HepG2 (cell line): ENCODE results near the gene MAP1B. TPM values are rescaled to one million over a fixed set of nuclear protein-coding genes. Genes with fewer than 3 reads are reported as not detected.

Source experiments
- AHDC1 ChIP-seq: sonication (generic); formaldehyde crosslinking; IDR thresholded peaks from 2 replicates; pipeline ENCODE4 v1.5.1; 2020; ENCODE audit warnings: mild to moderate bottlenecking, missing genetic modification reagents, borderline replicate concordance
- FLYWCH1 ChIP-seq: sonication (generic); formaldehyde crosslinking; IDR thresholded peaks from 2 replicates; pipeline ENCODE4 v1.8.1; 2023; ENCODE audit warnings: mild to moderate bottlenecking, missing genetic modification reagents
- NR3C1 ChIP-seq: sonication (generic); formaldehyde crosslinking; IDR thresholded peaks from 2 replicates; pipeline ENCODE4 v1.4.0; 2020; ENCODE audit warnings: missing genetic modification reagents
- PRDM4 ChIP-seq: sonication (generic); formaldehyde crosslinking; IDR thresholded peaks from 2 replicates; pipeline ENCODE4 v1.9.0; 2021; ENCODE audit warnings: missing genetic modification reagents, borderline replicate concordance
- SKI ChIP-seq: fragments of 450-650 bp; IDR thresholded peaks from one replicate; pipeline ENCODE4 v1.6.1; 2018; ENCODE audit warnings: mild to moderate bottlenecking; ENCODE audit not compliant: partially characterized antibody
- TEAD2 ChIP-seq: sonication (generic); formaldehyde crosslinking; IDR thresholded peaks from 2 replicates; pipeline ENCODE4 v1.9.0; 2021; ENCODE audit warnings: missing genetic modification reagents
- ZBTB7B ChIP-seq: sonication (generic); formaldehyde crosslinking; IDR thresholded peaks from 2 replicates; pipeline ENCODE4 v1.4.0; 2020; ENCODE audit warnings: missing genetic modification reagents
- ZNF570 ChIP-seq: sonication (generic); formaldehyde crosslinking; IDR thresholded peaks from 2 replicates; pipeline ENCODE4 v1.4.0; 2020; ENCODE audit warnings: mild to moderate bottlenecking, missing genetic modification reagents, borderline replicate concordance
- polyA plus RNA-seq, 8 experiments: library from polyadenylated mRNA; depleted of rRNA in 3 of 8; stranded (reverse) in 7 of 8; unstranded in 1 of 8; fragments of >200 nt; fragmentation: Illumina TruSeq in 4 of 8; extraction: Trizol in 4 of 8; gene quantifications; 2 replicates each; pipeline versions ENCODE4 v1.2.1 to v1.2.3, GENCODE V29; 2011 to 2016; ENCODE audit warnings: low read depth in 4 of 8, missing spikeins in 1 of 8, mixed read lengths in 1 of 8; ENCODE audit not compliant: insufficient read depth in 1 of 8
- total RNA-seq, 5 experiments: library from RNA; depleted of rRNA; stranded (reverse); fragments of >200 nt; fragmentation: Illumina TruSeq; extraction: Trizol; gene quantifications; 2 replicates each; pipeline ENCODE4 v1.2.3, GENCODE V29; 2016; ENCODE audit warnings: low read depth in 1 of 5

The MAP1B gene
- total and polyA plus RNA-seq, 2 of the 13 experiments (the other 11 are each of a cell fraction or from before 2014, with no cell fraction given) = 3.3 to 6.2 TPM

- TF ChIP-seq AHDC1 = no peak
- no peak for TF ChIP-seq ZBTB7B (CRISPR knock-in tag)
- TF ChIP-seq PRDM4 (CRISPR knock-in tag) = no peak
- no peak for TF ChIP-seq ZNF570
- no peak for TF ChIP-seq SKI
- TF ChIP-seq NR3C1 = no peak
- no peak for TF ChIP-seq FLYWCH1
- TF ChIP-seq TEAD2 (CRISPR knock-in tag) = no peak
These were observed 80.9 kb downstream of the MAP1B start (continued) for GRCh38 chr5:72188166-72188565.
